IMR-90 (cell line): Measurements from ENCODE around the gene MAPRE3.
A peak's percentile ranks its signal among the peaks of the same experiment; 100 is the strongest.

Source experiments
- BHLHE40 ChIP-seq: fragments of 150-350 bp; IDR thresholded peaks from 2 replicates; pipeline ENCODE4 v1.6.1; 2016; ENCODE audit warnings: mild to moderate bottlenecking, low read depth, low read length
- CHD1 ChIP-seq: IDR thresholded peaks from 2 replicates; pipeline ENCODE4 v1.6.1; 2012; ENCODE audit warnings: low read depth, low read length, improper control_type of control experiment
- FOS ChIP-seq: fragments of 150-350 bp; IDR thresholded peaks from 2 replicates; pipeline ENCODE4 v1.6.1; 2016; ENCODE audit warnings: low read depth, low read length
- MAFK ChIP-seq: IDR thresholded peaks from 2 replicates; pipeline ENCODE4 v1.6.1; 2012; ENCODE audit warnings: low read depth, low read length, improper control_type of control experiment
- MXI1 ChIP-seq: IDR thresholded peaks from 2 replicates; pipeline ENCODE4 v1.6.1; 2012; ENCODE audit warnings: low read depth, mild to moderate bottlenecking, low read length, moderate library complexity, borderline replicate concordance
- POLR2A ChIP-seq: IDR thresholded peaks from 2 replicates; pipeline ENCODE4 v1.6.1; 2012; ENCODE audit warnings: mild to moderate bottlenecking, low read depth, low read length
- RAD21 ChIP-seq: IDR thresholded peaks from 2 replicates; pipeline ENCODE4 v1.6.1; 2012; ENCODE audit warnings: low read length, improper control_type of control experiment
- RFX5 ChIP-seq: IDR thresholded peaks from 2 replicates; pipeline ENCODE4 v1.8.0; 2012; ENCODE audit warnings: low read depth, mild to moderate bottlenecking, low read length, moderate library complexity
- SMC3 ChIP-seq: fragments of 150-350 bp; IDR thresholded peaks from 2 replicates; pipeline ENCODE4 v1.6.1; 2016; ENCODE audit warnings: low read depth, mild to moderate bottlenecking, antibody characterized with exemption, low read length, moderate library complexity
- USF2 ChIP-seq: fragments of 150-350 bp; IDR thresholded peaks from 2 replicates; pipeline ENCODE4 v1.6.1; 2017; ENCODE audit warnings: mild to moderate bottlenecking, antibody characterized with exemption, low read length, low read depth
- TF ChIP-seq, protein P1 (sequence below): conservative IDR thresholded peaks from 2 replicates; pipeline ENCODE4 v1.5.1; 2012; ENCODE audit warnings: mild to moderate bottlenecking, low read depth, low read length, improper control_type of control experiment

- no peak for TF ChIP-seq RFX5
- TF ChIP-seq, protein P1, sequence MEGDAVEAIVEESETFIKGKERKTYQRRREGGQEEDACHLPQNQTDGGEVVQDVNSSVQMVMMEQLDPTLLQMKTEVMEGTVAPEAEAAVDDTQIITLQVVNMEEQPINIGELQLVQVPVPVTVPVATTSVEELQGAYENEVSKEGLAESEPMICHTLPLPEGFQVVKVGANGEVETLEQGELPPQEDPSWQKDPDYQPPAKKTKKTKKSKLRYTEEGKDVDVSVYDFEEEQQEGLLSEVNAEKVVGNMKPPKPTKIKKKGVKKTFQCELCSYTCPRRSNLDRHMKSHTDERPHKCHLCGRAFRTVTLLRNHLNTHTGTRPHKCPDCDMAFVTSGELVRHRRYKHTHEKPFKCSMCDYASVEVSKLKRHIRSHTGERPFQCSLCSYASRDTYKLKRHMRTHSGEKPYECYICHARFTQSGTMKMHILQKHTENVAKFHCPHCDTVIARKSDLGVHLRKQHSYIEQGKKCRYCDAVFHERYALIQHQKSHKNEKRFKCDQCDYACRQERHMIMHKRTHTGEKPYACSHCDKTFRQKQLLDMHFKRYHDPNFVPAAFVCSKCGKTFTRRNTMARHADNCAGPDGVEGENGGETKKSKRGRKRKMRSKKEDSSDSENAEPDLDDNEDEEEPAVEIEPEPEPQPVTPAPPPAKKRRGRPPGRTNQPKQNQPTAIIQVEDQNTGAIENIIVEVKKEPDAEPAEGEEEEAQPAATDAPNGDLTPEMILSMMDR = no peak
- peak; percentile 80 for TF ChIP-seq MXI1
- no peak for TF ChIP-seq POLR2A
- no peak for TF ChIP-seq USF2
- no peak for TF ChIP-seq SMC3
- peak; percentile 41 for TF ChIP-seq FOS
- TF ChIP-seq BHLHE40 = no peak
- TF ChIP-seq CHD1 = no peak
- no peak for TF ChIP-seq MAFK
- no peak for TF ChIP-seq RAD21
Observed at GRCh38 chr2:27003857-27004256, 33.4 kb downstream of the MAPRE3 start.
